Endothelial cell of umbilical vein (primary cell): ENCODE measurements around the gene SIGLEC7.

ENCODE experiments used
- CTCF ChIP-seq, 2 donors: IDR thresholded peaks; 1 replicate in 1 of 2; 2 replicates in 1 of 2; pipeline ENCODE4 v1.5.1; 2011; ENCODE audit warnings: low read length in 2 of 2, mild to moderate bottlenecking in 2 of 2, moderate library complexity in 2 of 2, control low read depth in 1 of 2, inconsistent platforms in 1 of 2, low read depth in 1 of 2; ENCODE audit not compliant: insufficient read depth in 1 of 2; ENCODE audit errors: extremely low read depth in 1 of 2
- JUN ChIP-seq: IDR thresholded peaks from 2 replicates; pipeline ENCODE4 v1.6.1; 2011; ENCODE audit warnings: borderline replicate concordance, low read depth; ENCODE audit not compliant: insufficient read length, insufficient read depth
- POLR2A ChIP-seq: IDR thresholded peaks from 2 replicates; pipeline ENCODE4 v1.6.1; 2012; ENCODE audit warnings: low read depth, mild to moderate bottlenecking, control low read depth, low read length
- POLR2AphosphoS5 ChIP-seq: IDR thresholded peaks from 2 replicates; pipeline ENCODE4 v1.6.1; 2012; ENCODE audit warnings: low read depth, mild to moderate bottlenecking, control low read depth, low read length, moderate library complexity; ENCODE audit not compliant: insufficient read depth
- TF ChIP-seq, protein P1 (sequence below): IDR thresholded peaks from 2 replicates; pipeline ENCODE4 v1.6.1; 2011; ENCODE audit not compliant: insufficient read depth, insufficient read length

DNA sequence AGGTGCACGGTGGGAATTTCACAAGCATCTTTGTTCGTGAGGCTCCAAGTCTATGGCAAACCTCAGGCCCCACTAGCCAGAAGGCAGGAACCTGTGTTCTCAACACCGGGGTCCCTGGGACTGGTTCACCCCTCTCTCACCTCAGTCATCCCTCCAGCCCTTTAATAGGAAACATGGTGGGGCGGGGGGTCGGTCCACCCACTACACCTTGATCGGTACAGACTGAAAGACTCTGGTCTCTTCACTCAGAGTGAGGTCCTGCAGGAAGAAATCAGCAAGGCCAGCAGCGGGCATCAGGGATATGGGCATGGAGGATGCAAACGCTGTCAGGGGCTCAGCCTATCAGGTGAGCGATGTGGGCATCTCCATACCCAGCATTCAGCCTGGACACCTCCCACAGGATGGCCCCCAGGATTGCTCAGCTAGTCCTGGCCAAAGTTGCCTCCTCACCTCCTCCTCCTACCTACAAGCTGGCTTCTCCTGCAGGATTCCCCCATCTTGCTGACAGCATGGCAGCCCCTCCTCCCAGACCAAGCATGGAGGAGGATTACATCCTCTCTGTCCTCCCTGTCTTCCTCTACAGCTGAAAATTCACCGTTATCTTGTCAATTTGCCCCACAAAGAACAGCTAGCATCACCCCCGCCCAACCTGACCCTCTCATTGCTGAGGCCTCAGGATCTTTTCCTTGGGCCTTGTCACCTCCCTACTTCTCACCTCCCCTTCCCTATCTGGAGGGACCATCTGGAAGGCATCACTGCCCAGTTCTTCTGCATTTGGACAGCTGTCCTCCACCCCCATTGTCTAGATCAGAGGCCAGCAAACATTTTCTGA lies 45.5 kb downstream of the SIGLEC7 start:
- TF ChIP-seq CTCF (IDR thresholded peaks at IDR 0.05; ENCODE audit: extremely low read depth in 1 of 2, insufficient read depth in 1 of 2, low read depth in 1 of 2, low read length in 2 of 2) = no peak
- TF ChIP-seq JUN = no peak
- no peak for TF ChIP-seq POLR2A
- TF ChIP-seq, protein P1, sequence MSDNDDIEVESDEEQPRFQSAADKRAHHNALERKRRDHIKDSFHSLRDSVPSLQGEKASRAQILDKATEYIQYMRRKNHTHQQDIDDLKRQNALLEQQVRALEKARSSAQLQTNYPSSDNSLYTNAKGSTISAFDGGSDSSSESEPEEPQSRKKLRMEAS = no peak
- no peak for TF ChIP-seq POLR2AphosphoS5
